AG04450 (cell line): ENCODE measurements around the gene ZNF516. TPM values are rescaled to one million over a fixed set of nuclear protein-coding genes. Genes with fewer than 3 reads are reported as not detected.

Experiments
- CTCF ChIA-PET: fragments of 300-600, 350-600 bp; formaldehyde crosslinking; extraction: SDS; loops from one replicate; lab custom pipeline; 2022; ENCODE audit warnings: antibody characterized with exemption, inconsistent platforms; lab: Charles Lee
- POLR2A ChIA-PET: fragments of 350-600 bp; formaldehyde crosslinking; extraction: SDS; loops from one replicate; lab custom pipeline; 2021; ENCODE audit warnings: antibody characterized with exemption, inconsistent platforms; lab: Yijun Ruan, JAX
- DNase-seq: peaks from one replicate; pipeline ENCODE4 v3.0.0-alpha.2; 2011; ENCODE audit warnings: low read depth, low spot score
- H3K27ac ChIP-seq: one replicate; pipeline ENCODE4 v1.5.1; 2012; ENCODE audit warnings: low read depth, low read length, control low read depth
- H3K27me3 ChIP-seq: one replicate; pipeline ENCODE4 v1.6.0; 2012; ENCODE audit warnings: low read length; ENCODE audit not compliant: control insufficient read depth, insufficient read depth
- H3K4me3 ChIP-seq: 2 replicates; pipeline ENCODE4 v1.5.1; 2011; ENCODE audit warnings: mild to moderate bottlenecking, low read depth, low read length, control low read depth
- H3K9me3 ChIP-seq: 2 replicates; pipeline ENCODE4 v1.5.1; 2012; ENCODE audit warnings: low read length; ENCODE audit not compliant: control insufficient read depth, insufficient read depth
- polyA plus RNA-seq: library from polyadenylated mRNA; depleted of rRNA; stranded (reverse); fragments of >200 nt; gene quantifications from 2 replicates; pipeline ENCODE4 v1.2.3, GENCODE V29; 2011
- TF ChIP-seq, protein P1 (sequence below): IDR thresholded peaks from 2 replicates; pipeline ENCODE4 v1.5.1; 2011; ENCODE audit warnings: low read depth, low read length, control low read depth, inconsistent platforms

The ZNF516 gene
- polyA plus RNA-seq, 1 experiment, result 15.5 TPM

GRCh38 chr18:76404345-76404831, 90.7 kb downstream of the ZNF516 start:
- TF ChIP-seq, protein P1, sequence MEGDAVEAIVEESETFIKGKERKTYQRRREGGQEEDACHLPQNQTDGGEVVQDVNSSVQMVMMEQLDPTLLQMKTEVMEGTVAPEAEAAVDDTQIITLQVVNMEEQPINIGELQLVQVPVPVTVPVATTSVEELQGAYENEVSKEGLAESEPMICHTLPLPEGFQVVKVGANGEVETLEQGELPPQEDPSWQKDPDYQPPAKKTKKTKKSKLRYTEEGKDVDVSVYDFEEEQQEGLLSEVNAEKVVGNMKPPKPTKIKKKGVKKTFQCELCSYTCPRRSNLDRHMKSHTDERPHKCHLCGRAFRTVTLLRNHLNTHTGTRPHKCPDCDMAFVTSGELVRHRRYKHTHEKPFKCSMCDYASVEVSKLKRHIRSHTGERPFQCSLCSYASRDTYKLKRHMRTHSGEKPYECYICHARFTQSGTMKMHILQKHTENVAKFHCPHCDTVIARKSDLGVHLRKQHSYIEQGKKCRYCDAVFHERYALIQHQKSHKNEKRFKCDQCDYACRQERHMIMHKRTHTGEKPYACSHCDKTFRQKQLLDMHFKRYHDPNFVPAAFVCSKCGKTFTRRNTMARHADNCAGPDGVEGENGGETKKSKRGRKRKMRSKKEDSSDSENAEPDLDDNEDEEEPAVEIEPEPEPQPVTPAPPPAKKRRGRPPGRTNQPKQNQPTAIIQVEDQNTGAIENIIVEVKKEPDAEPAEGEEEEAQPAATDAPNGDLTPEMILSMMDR, result no peak
- POLR2A ChIA-PET, result no interaction called here
- Histone ChIP-seq H3K9me3 (no peaks in the 10 kb centered on the region; the same call in 1 of the 2 replicates), H3K27ac (no peak overlapping the region), H3K27me3 (no peaks in the 10 kb centered on the region), H3K4me3 (no peak overlapping the region)
- no peak for DNase-seq
- CTCF ChIA-PET, result interaction anchor here (0.9 kb wide), 1 partner anchor 283 kb away, joined by 3 read pairs; no protein-coding TSS in a partner anchor

DNA sequence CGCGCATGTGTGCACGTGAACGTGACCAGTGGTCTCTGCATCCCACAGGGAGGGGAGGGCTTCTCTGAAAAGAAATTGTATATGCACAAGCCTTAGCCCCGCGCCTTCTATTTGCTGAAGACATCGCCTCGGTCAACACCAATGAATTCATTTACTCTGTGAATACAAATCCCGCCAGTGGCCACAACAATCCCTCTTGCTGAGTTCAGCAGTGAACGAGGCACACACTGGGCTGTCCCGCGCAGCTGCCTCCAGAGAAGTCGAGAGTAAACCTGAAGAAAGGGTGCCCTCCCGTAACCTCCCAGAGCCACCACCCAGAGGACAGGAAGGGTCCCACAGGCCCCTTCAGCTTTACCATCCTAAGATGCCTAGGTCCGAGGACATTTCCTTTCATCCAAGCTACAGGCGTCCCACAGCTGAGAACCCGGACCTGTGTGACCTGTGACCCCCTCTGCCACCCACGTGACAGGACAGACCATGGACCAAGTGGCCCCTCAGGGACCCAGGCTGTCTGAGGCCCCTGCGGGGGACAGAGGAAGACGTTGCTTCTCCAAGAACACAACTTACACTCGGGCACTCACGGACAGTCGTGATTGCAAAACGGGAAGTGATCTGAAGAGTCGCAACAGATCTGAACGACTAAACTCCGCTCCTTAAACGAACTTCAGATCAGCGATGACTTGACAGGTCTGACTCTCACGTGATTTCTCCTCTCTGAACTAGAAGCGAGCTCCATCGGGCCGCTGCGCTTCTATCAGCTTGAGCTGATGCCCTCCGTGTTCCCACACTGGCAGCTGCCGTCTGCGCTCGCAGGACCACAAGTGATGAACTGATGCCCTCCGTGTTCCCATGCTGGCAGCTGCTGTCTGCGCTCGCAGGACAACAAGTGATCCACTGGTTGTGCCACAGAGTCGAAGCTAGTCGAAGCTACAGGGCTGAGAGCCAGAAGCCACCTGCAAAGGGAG, 92.7 kb downstream of the ZNF516 start:
- DNase-seq, result no peak
- ChIA-PET POLR2A (no interaction called here), CTCF (interaction anchor here (5.4 kb wide), 1 partner anchor 219 kb away, joined by 63 read pairs; no protein-coding TSS in a partner anchor)
- no peak overlapping the region for H3K4me3 ChIP-seq
- H3K27me3 ChIP-seq, result no peaks in the 10 kb centered on the region
- no peaks in the 10 kb centered on the region; the same call in 1 of the 2 replicates for H3K9me3 ChIP-seq
- TF ChIP-seq, protein P1, result no peak
- H3K27ac ChIP-seq, result no peak overlapping the region

GRCh38 chr18:76401498-76401897, 93.5 kb downstream of the ZNF516 start:
- Histone ChIP-seq H3K27ac (no peak overlapping the region), H3K9me3 (no peaks in the 10 kb centered on the region; the same call in 1 of the 2 replicates), H3K27me3 (no peaks in the 10 kb centered on the region), H3K4me3 (no peak overlapping the region)
- DNase-seq, result no peak
- CTCF ChIA-PET, result interaction anchor here (0.7 to 5.6 kb wide), 4 partner anchors 49 to 307 kb away, joined by 3 to 94 read pairs (median 34); no protein-coding TSS in a partner anchor
- POLR2A ChIA-PET, result no interaction called here
- TF ChIP-seq, protein P1, result no peak

- POLR2A ChIA-PET, result no interaction called here
- Histone ChIP-seq H3K9me3 (no peaks in the 10 kb centered on the region), H3K27me3 (no peaks in the 10 kb centered on the region), H3K27ac (no peak overlapping the region), H3K4me3 (no peak overlapping the region)
- DNase-seq, result no peak
- CTCF ChIA-PET, result interaction anchor here (0.6 to 5.6 kb wide), 38 partner anchors 9 to 403 kb away, joined by 3 to 94 read pairs (median 5); no protein-coding TSS in a partner anchor
- TF ChIP-seq, protein P1, result no peak
Measured at GRCh38 chr18:76399613-76400391, 95.2 kb downstream of the ZNF516 start.
